ENCODE measurements around the gene B3GNT2. TPM values are rescaled to one million over a fixed set of nuclear protein-coding genes. Genes with fewer than 3 reads are reported as not detected.

Gene B3GNT2
- total RNA-seq, 1 experiment from 2014 or later, result 32.2 TPM

- no peaks in the 10 kb centered on the region; the same call in 1 of the 2 replicates for H3K36me3 Mint-ChIP-seq
- TF ChIP-seq NFYB (CRISPR knock-in tag; conservative IDR thresholded peaks at IDR 0.05; ENCODE audit: low read depth) (no peak), RELA (CRISPR knock-in tag; IDR thresholded peaks at IDR 0.05; ENCODE audit: borderline replicate concordance) (no peak), FOXP1 (CRISPR knock-in tag; IDR thresholded peaks at IDR 0.05; ENCODE audit: borderline replicate concordance) (no peak), KAT7 (CRISPR knock-in tag; IDR thresholded peaks at IDR 0.05; ENCODE audit: borderline replicate concordance) (no peak), ZSCAN18 (CRISPR knock-in tag; IDR thresholded peaks at IDR 0.05) (no peak)
- TF ChIP-seq, protein P1, sequence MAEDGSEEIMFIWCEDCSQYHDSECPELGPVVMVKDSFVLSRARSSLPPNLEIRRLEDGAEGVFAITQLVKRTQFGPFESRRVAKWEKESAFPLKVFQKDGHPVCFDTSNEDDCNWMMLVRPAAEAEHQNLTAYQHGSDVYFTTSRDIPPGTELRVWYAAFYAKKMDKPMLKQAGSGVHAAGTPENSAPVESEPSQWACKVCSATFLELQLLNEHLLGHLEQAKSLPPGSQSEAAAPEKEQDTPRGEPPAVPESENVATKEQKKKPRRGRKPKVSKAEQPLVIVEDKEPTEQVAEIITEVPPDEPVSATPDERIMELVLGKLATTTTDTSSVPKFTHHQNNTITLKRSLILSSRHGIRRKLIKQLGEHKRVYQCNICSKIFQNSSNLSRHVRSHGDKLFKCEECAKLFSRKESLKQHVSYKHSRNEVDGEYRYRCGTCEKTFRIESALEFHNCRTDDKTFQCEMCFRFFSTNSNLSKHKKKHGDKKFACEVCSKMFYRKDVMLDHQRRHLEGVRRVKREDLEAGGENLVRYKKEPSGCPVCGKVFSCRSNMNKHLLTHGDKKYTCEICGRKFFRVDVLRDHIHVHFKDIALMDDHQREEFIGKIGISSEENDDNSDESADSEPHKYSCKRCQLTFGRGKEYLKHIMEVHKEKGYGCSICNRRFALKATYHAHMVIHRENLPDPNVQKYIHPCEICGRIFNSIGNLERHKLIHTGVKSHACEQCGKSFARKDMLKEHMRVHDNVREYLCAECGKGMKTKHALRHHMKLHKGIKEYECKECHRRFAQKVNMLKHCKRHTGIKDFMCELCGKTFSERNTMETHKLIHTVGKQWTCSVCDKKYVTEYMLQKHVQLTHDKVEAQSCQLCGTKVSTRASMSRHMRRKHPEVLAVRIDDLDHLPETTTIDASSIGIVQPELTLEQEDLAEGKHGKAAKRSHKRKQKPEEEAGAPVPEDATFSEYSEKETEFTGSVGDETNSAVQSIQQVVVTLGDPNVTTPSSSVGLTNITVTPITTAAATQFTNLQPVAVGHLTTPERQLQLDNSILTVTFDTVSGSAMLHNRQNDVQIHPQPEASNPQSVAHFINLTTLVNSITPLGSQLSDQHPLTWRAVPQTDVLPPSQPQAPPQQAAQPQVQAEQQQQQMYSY (CRISPR knock-in tag; IDR thresholded peaks at IDR 0.05), result no peak
- TF ChIP-seq, protein P2, sequence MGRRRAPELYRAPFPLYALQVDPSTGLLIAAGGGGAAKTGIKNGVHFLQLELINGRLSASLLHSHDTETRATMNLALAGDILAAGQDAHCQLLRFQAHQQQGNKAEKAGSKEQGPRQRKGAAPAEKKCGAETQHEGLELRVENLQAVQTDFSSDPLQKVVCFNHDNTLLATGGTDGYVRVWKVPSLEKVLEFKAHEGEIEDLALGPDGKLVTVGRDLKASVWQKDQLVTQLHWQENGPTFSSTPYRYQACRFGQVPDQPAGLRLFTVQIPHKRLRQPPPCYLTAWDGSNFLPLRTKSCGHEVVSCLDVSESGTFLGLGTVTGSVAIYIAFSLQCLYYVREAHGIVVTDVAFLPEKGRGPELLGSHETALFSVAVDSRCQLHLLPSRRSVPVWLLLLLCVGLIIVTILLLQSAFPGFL (CRISPR knock-in tag; IDR thresholded peaks at IDR 0.05; ENCODE audit: borderline replicate concordance), result no peak
- no peaks in the 10 kb centered on the region; the same call in 1 of the 2 replicates for H3K27me3 Mint-ChIP-seq (ENCODE audit: low read depth)
- no peak overlapping the region for H3K27ac Mint-ChIP-seq
- CTCF ChIA-PET, result no interaction called here
- peaks cover 8% of the 10 kb centered on the region for H3K4me1 Mint-ChIP-seq
- POLR2A ChIA-PET, result no interaction called here
- DNase-seq (ENCODE audit: low spot score), result no peak
- H3K9me3 Mint-ChIP-seq, result peaks cover 19% of the 10 kb centered on the region
- H3K4me3 Mint-ChIP-seq, result no peak overlapping the region
- no peak for ATAC-seq
Observed at GRCh38 chr2:62187246-62187645, 8.7 kb upstream of the B3GNT2 start.

DNA sequence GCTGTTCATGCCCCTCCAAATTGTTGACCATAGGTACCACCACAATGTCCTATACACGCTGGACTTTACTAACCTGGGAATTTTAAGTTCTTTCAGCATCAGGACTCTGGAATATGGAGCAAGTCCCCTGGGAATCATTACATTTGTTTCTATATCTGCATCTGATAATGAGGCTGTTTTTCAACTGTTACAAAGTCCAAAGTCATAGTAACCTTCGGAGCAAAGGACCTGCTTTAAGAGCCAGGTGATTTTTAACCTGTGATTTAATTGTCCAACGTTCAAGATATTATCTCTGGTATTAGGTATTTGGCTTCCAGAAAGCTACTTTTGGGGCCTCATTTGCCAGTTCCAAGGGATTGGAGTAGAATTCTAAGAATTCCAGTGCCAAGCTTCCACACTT lies 7.5 kb upstream of the B3GNT2 start:
- ChIA-PET CTCF (no interaction called here), POLR2A (no interaction called here)
- H3K27me3 Mint-ChIP-seq (ENCODE audit: low read depth), result no peaks in the 10 kb centered on the region; the same call in 1 of the 2 replicates
- peaks cover 19% of the 10 kb centered on the region for H3K9me3 Mint-ChIP-seq
- ATAC-seq (no peak), DNase-seq (ENCODE audit: low spot score) (no peak)
- H3K36me3 Mint-ChIP-seq, result no peaks in the 10 kb centered on the region; the same call in 1 of the 2 replicates
- H3K4me1 Mint-ChIP-seq, result peaks cover 5% of the 10 kb centered on the region; the same call in 1 of the 2 replicates
- H3K4me3 Mint-ChIP-seq, result no peak overlapping the region
- no peak overlapping the region for H3K27ac Mint-ChIP-seq
- TF ChIP-seq ZNF396 (CRISPR knock-in tag; IDR thresholded peaks at IDR 0.05; ENCODE audit: borderline replicate concordance), result no peak
- no peak for TF ChIP-seq ZSCAN18 (CRISPR knock-in tag; IDR thresholded peaks at IDR 0.05)
- TF ChIP-seq TP53 (CRISPR knock-in tag; IDR thresholded peaks at IDR 0.05), result no peak
- TF ChIP-seq, protein P3, sequence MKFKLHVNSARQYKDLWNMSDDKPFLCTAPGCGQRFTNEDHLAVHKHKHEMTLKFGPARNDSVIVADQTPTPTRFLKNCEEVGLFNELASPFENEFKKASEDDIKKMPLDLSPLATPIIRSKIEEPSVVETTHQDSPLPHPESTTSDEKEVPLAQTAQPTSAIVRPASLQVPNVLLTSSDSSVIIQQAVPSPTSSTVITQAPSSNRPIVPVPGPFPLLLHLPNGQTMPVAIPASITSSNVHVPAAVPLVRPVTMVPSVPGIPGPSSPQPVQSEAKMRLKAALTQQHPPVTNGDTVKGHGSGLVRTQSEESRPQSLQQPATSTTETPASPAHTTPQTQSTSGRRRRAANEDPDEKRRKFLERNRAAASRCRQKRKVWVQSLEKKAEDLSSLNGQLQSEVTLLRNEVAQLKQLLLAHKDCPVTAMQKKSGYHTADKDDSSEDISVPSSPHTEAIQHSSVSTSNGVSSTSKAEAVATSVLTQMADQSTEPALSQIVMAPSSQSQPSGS (CRISPR knock-in tag; IDR thresholded peaks at IDR 0.05; ENCODE audit: borderline replicate concordance, low read depth), result no peak
- TF ChIP-seq PRRX2 (CRISPR knock-in tag; IDR thresholded peaks at IDR 0.05), result no peak
- TF ChIP-seq HMGXB4 (CRISPR knock-in tag; IDR thresholded peaks at IDR 0.05), result no peak
- TF ChIP-seq ZNF219 (CRISPR knock-in tag; IDR thresholded peaks at IDR 0.05; ENCODE audit: borderline replicate concordance), result no peak
- TF ChIP-seq TEAD4 (CRISPR knock-in tag; IDR thresholded peaks at IDR 0.05), result no peak
- no peak for TF ChIP-seq ZNF281 (CRISPR knock-in tag; IDR thresholded peaks at IDR 0.05)
- TF ChIP-seq ZNF232 (CRISPR knock-in tag; IDR thresholded peaks at IDR 0.05), result no peak
- TF ChIP-seq ETV6 (CRISPR knock-in tag; IDR thresholded peaks at IDR 0.05), result no peak
- no peak for TF ChIP-seq EMX1 (CRISPR knock-in tag; IDR thresholded peaks at IDR 0.05)
- TF ChIP-seq, protein P4, sequence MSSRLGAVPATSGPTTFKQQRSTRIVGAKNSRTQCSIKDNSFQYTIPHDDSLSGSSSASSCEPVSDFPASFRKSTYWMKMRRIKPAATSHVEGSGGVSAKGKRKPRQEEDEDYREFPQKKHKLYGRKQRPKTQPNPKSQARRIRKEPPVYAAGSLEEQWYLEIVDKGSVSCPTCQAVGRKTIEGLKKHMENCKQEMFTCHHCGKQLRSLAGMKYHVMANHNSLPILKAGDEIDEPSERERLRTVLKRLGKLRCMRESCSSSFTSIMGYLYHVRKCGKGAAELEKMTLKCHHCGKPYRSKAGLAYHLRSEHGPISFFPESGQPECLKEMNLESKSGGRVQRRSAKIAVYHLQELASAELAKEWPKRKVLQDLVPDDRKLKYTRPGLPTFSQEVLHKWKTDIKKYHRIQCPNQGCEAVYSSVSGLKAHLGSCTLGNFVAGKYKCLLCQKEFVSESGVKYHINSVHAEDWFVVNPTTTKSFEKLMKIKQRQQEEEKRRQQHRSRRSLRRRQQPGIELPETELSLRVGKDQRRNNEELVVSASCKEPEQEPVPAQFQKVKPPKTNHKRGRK (CRISPR knock-in tag; IDR thresholded peaks at IDR 0.05; ENCODE audit: borderline replicate concordance), result no peak

All from WTC11 (cell line).